ENCODE results near the gene XPO1.

GRCh38 chr2:61456070-61456745, 81.9 kb downstream of the XPO1 start:
- TF ChIP-seq CTCF (IDR thresholded peaks at IDR 0.05) (no peak), POLR2A (IDR thresholded peaks at IDR 0.05) (no peak)
